D721Med (cell line): ENCODE data around the gene NPAT.

Source experiments
- DNase-seq: peaks from one replicate; pipeline ENCODE4 v3.0.0; 2011; ENCODE audit warnings: low spot score; ENCODE audit not compliant: insufficient read length
- FAIRE-seq: peaks from 2 replicates; lab custom pipeline; 2011; peaks lifted over from hg19 to GRCh38; lab: Jason Lieb, UNC
- CTCF ChIP-seq: IDR thresholded peaks from 2 replicates; pipeline ENCODE4 v1.5.1; 2012; ENCODE audit warnings: mild to moderate bottlenecking, control low read depth; ENCODE audit not compliant: insufficient read depth; ENCODE audit errors: missing control alignments

Gene NPAT

GRCh38 chr11:108220721-108221336, 1.6 kb downstream of the NPAT start:
- FAIRE-seq = no peak
- no peak for TF ChIP-seq CTCF
- no peak for DNase-seq

- no peak for TF ChIP-seq CTCF
Observed at GRCh38 chr11:108218912-108219783, 3.3 kb downstream of the NPAT start.

GRCh38 chr11:108218455-108218854, 4.0 kb downstream of the NPAT start:
- no peak for TF ChIP-seq CTCF
- DNase-seq = no peak
- no peak for FAIRE-seq

More at GRCh38 chr11:108218912-108219783, 3.3 kb downstream of the NPAT start:
- FAIRE-seq (no peak), DNase-seq (no peak)

- TF ChIP-seq CTCF = no peak
- no peak for DNase-seq
- FAIRE-seq = no peak
Observed at GRCh38 chr11:108216988-108217387, 5.5 kb downstream of the NPAT start.

- FAIRE-seq (no peak), DNase-seq (no peak)
- TF ChIP-seq CTCF = no peak
Observed at GRCh38 chr11:108213784-108214183, 8.7 kb downstream of the NPAT start.

- FAIRE-seq (no peak), DNase-seq (no peak)
- no peak for TF ChIP-seq CTCF
Observed at GRCh38 chr11:108210441-108210840, 12.0 kb downstream of the NPAT start.

- FAIRE-seq = no peak
- no peak for DNase-seq
- no peak for TF ChIP-seq CTCF
Observed at GRCh38 chr11:108207683-108208060, 14.8 kb downstream of the NPAT start.
